SK-N-SH (cell line): ENCODE data around the gene FAM219A. TPM values are rescaled to one million over a fixed set of nuclear protein-coding genes. Genes with fewer than 3 reads are reported as not detected.

Experiments used
- CTCF ChIA-PET: fragments of 300-600, 350-600 bp; formaldehyde crosslinking; extraction: SDS; loops from one replicate; lab custom pipeline; 2021; lab: Yijun Ruan, JAX
- POLR2A ChIA-PET: fragments of 350-600 bp; sonication (Branson Sonifier 250); formaldehyde crosslinking; extraction: SDS; loops from one replicate; lab custom pipeline; 2020; ENCODE audit warnings: antibody characterized with exemption, inconsistent platforms; lab: Yijun Ruan, JAX
- DNase-seq: peaks from one replicate; pipeline ENCODE4 v3.0.0; 2012
- H2AFZ ChIP-seq: fragments of 200-600 bp; sonication (generic); 2 replicates; pipeline ENCODE4 v1.8.1; 2016; ENCODE audit warnings: antibody characterized with exemption, mild to moderate bottlenecking, low read depth
- H3F3A ChIP-seq: fragments of 200-600 bp; sonication (generic); replicated peaks from 2 replicates; pipeline ENCODE3; 2016; ENCODE audit warnings: antibody characterized with exemption, mild to moderate bottlenecking; ENCODE audit not compliant: insufficient read depth
- H3K27ac ChIP-seq, 2 experiments: fragments of 200-500 bp in 1 of 2; fragments of 200-600 bp in 1 of 2; sonication (Bioruptor generic) in 1 of 2; sonication (generic), shearing (Covaris generic) in 1 of 2; 2 replicates each; pipeline versions ENCODE4 v1.5.1 to v1.6.1; 2014 to 2016; ENCODE audit warnings: low read depth in 2 of 2, inconsistent platforms in 1 of 2, low read length in 1 of 2, mild to moderate bottlenecking in 1 of 2, mixed read lengths in 1 of 2
- H3K27me3 ChIP-seq: fragments of 200-600 bp; sonication (generic), shearing (Covaris generic); 2 replicates; pipeline ENCODE4 v1.6.1; 2016; ENCODE audit warnings: mixed run types; ENCODE audit not compliant: insufficient read depth
- H3K36me3 ChIP-seq, 2 experiments: fragments of 200-500 bp in 1 of 2; fragments of 200-600 bp in 1 of 2; sonication (Bioruptor generic) in 1 of 2; sonication (generic) in 1 of 2; replicated peaks in 1 of 2; 2 replicates each; pipeline versions ENCODE3 to v1.5.1; 2014 to 2016; ENCODE audit warnings: low read length in 1 of 2, mild to moderate bottlenecking in 1 of 2; ENCODE audit not compliant: insufficient read depth in 2 of 2, control insufficient read depth in 1 of 2
- H3K4me1 ChIP-seq, 2 experiments: fragments of 200-500 bp in 1 of 2; fragments of 200-600 bp in 1 of 2; sonication (Bioruptor generic) in 1 of 2; sonication (generic), shearing (Covaris generic) in 1 of 2; 2 replicates each; pipeline versions ENCODE4 v1.5.1 to v1.6.1; 2014 to 2016; ENCODE audit warnings: low read depth in 1 of 2, low read length in 1 of 2, mixed run types in 1 of 2; ENCODE audit not compliant: insufficient read depth in 2 of 2, control insufficient read depth in 1 of 2
- H3K4me2 ChIP-seq: fragments of 200-600 bp; sonication (generic), shearing (Covaris generic); 2 replicates; pipeline ENCODE4 v1.6.1; 2017; ENCODE audit warnings: mixed run types
- H3K4me3 ChIP-seq, 2 experiments: fragments of 200-500 bp in 1 of 2; fragments of 200-600 bp in 1 of 2; sonication (Bioruptor generic) in 1 of 2; sonication (generic), shearing (Covaris generic) in 1 of 2; 2 replicates each; pipeline versions ENCODE4 v1.5.1 to v1.8.1; 2014 to 2016; ENCODE audit warnings: low read depth in 2 of 2, inconsistent platforms in 1 of 2, low read length in 1 of 2, mild to moderate bottlenecking in 1 of 2, mixed read lengths in 1 of 2, moderate library complexity in 1 of 2
- H3K79me2 ChIP-seq: fragments of 200-600 bp; sonication (generic); 2 replicates; pipeline ENCODE4 v1.8.1; 2017; ENCODE audit warnings: mild to moderate bottlenecking; ENCODE audit not compliant: insufficient read depth
- H3K9ac ChIP-seq: fragments of 200-600 bp; sonication (generic); 2 replicates; pipeline ENCODE4 v1.6.1; 2017; ENCODE audit warnings: mixed run types
- H3K9me2 ChIP-seq: fragments of 200-600 bp; sonication (generic); 2 replicates; pipeline ENCODE4 v1.6.1; 2017; ENCODE audit warnings: mixed run types
- H3K9me3 ChIP-seq: fragments of 200-600 bp; sonication (generic); 2 replicates; pipeline ENCODE4 v1.6.1; 2017; ENCODE audit warnings: mixed run types, mild to moderate bottlenecking, moderate library complexity
- H4K20me1 ChIP-seq: fragments of 200-600 bp; sonication (generic); 2 replicates; pipeline ENCODE4 v1.6.1; 2017; ENCODE audit warnings: mild to moderate bottlenecking, mixed run types; ENCODE audit not compliant: insufficient read depth
- ELF1 ChIP-seq: IDR thresholded peaks from 2 replicates; pipeline ENCODE4 v1.4.0; 2012
- FOXJ3 ChIP-seq: sonication (generic); formaldehyde crosslinking; IDR thresholded peaks from 2 replicates; pipeline ENCODE4 v1.5.1; 2020; ENCODE audit warnings: mild to moderate bottlenecking, missing genetic modification reagents
- FOXM1 ChIP-seq: IDR thresholded peaks from 2 replicates; pipeline ENCODE4 v1.4.0; 2012; ENCODE audit warnings: low read depth, mild to moderate bottlenecking
- GABPA ChIP-seq: IDR thresholded peaks from 2 replicates; pipeline ENCODE4 v1.4.0; 2012; ENCODE audit warnings: low read depth, mild to moderate bottlenecking
- GATA2 ChIP-seq: sonication (generic); formaldehyde crosslinking; IDR thresholded peaks from 2 replicates; pipeline ENCODE4 v1.5.0; 2020; ENCODE audit warnings: mild to moderate bottlenecking, missing genetic modification reagents
- MAX ChIP-seq: IDR thresholded peaks from 2 replicates; pipeline ENCODE4 v1.4.0; 2012; ENCODE audit warnings: low read depth
- MEF2A ChIP-seq: IDR thresholded peaks from 2 replicates; pipeline ENCODE4 v1.4.0; 2012; ENCODE audit warnings: low read depth, borderline replicate concordance
- RAD21 ChIP-seq: IDR thresholded peaks from 2 replicates; pipeline ENCODE4 v1.6.1; 2012; ENCODE audit warnings: mild to moderate bottlenecking, low read length
- RCOR1 ChIP-seq: fragments of 150-350 bp; IDR thresholded peaks from 2 replicates; pipeline ENCODE4 v1.6.1; 2017; ENCODE audit warnings: antibody characterized with exemption, low read length
- REST ChIP-seq: IDR thresholded peaks from 2 replicates; pipeline ENCODE4 v1.6.1; 2012; ENCODE audit warnings: mild to moderate bottlenecking, low read depth, low read length, moderate library complexity
- SIN3A ChIP-seq: IDR thresholded peaks from 2 replicates; pipeline ENCODE4 v1.6.1; 2012; ENCODE audit warnings: low read depth, mild to moderate bottlenecking, low read length, moderate library complexity, borderline replicate concordance
- SMC3 ChIP-seq: IDR thresholded peaks from 2 replicates; pipeline ENCODE4 v1.6.1; 2012; ENCODE audit warnings: low read depth, low read length, improper control_type of control experiment
- TAF1 ChIP-seq: IDR thresholded peaks from 2 replicates; pipeline ENCODE4 v1.6.1; 2012; ENCODE audit warnings: low read depth, mild to moderate bottlenecking, low read length, moderate library complexity, borderline replicate concordance
- TCF12 ChIP-seq: IDR thresholded peaks from 2 replicates; pipeline ENCODE4 v1.4.0; 2012
- USF1 ChIP-seq: IDR thresholded peaks from 2 replicates; pipeline ENCODE4 v1.4.0; 2012; ENCODE audit warnings: low read depth, borderline replicate concordance
- WGBS: methylation state at CpG from one replicate; pipeline ENCODE4 v1.1.6; 2017; ENCODE audit warnings: low lambda C conversion rate; 5-methylcytosine and 5-hydroxymethylcytosine counted together
- polyA plus RNA-seq, 3 experiments: library from polyadenylated mRNA; depleted of rRNA; stranded (reverse); fragments of >200 nt; gene quantifications; 2 replicates each; pipeline ENCODE4 v1.2.3, GENCODE V29; 2012
- TF ChIP-seq, protein P1 (sequence below): fragments of 150-350 bp; IDR thresholded peaks from 2 replicates; pipeline ENCODE4 v1.6.1; 2017; ENCODE audit warnings: antibody characterized with exemption, low read length, low read depth, borderline replicate concordance
- TF ChIP-seq, protein P2 (sequence below): fragments of 200-600 bp; sonication (generic); IDR thresholded peaks from 2 replicates; pipeline ENCODE4 v1.6.1; 2017; ENCODE audit warnings: antibody characterized with exemption, mild to moderate bottlenecking, moderate library complexity

FAM219A gene
- polyA plus RNA-seq, 1 of the 3 experiments (the other 2 are of a cell fraction): 15.7 TPM

- WGBS: 64% methylated on average over 4 of the region's 4 CpGs
- Histone ChIP-seq H3K36me3 (no peaks in the 10 kb centered on the region), H3K27ac (peak overlapping the region in 1 of 2 experiments; percentile 81; a peak in 2 of 4 replicates), H3K9ac (no peak overlapping the region), H3K4me3 (no peak overlapping the region), H3K79me2 (no peaks in the 10 kb centered on the region), H2AFZ (no peak overlapping the region)
- TF ChIP-seq FOXJ3: 0 out of 2 replicates have a peak, but pooled peaks have one; percentile 20
- no peak for TF ChIP-seq MEF2A
- peak; percentile 84 for TF ChIP-seq GATA2 (CRISPR knock-in tag)
- peak; percentile 22; the same call in 1 of the 2 replicates for TF ChIP-seq RCOR1
- TF ChIP-seq, all 33 proteins: peak for 3
- Histone ChIP-seq H3F3A (no peaks in the 10 kb centered on the region), H3K4me1 (peaks cover 0 to 32% of the 10 kb centered on the region in 2 experiments; a peak in 1 of 4 replicates), H4K20me1 (peaks cover 42% of the 10 kb centered on the region), H3K27me3 (no peaks in the 10 kb centered on the region), H3K9me2 (no peaks in the 10 kb centered on the region), H3K9me3 (no peaks in the 10 kb centered on the region), H3K4me2 (no peak overlapping the region)
- ChIA-PET POLR2A (interaction anchor here (0.9 kb wide), 1 partner anchor 11 kb away, joined by 3 read pairs; no protein-coding TSS in a partner anchor), CTCF (interaction anchor here (1.0 to 5.3 kb wide), 6 partner anchors 9 to 81 kb away, joined by 3 to 35 read pairs (median 5); no protein-coding TSS in a partner anchor)
- DNase-seq: peak; percentile 50
Measured at GRCh38 chr9:34419716-34420504, 38.5 kb downstream of the FAM219A start.

DNA sequence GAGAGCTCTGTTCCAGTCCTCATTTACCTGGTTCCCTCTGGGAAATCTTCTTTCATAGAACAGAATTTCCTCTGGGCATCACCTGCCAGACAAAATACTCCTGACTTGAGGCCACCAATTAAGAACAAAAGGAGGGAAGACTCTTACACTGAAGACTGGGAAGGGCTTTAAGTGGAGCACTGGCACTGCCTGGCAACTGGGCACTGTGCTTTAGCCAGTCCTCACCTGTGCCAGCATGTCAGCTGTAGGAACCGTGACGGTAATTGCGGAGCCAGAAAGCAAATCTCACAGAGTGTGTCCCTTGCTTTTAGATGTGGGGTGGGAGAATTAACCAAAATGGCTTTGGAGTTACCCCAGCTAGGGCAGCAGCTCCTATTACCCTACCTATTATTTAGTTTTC lies 40.6 kb downstream of the FAM219A start:
- Histone ChIP-seq H3K79me2 (no peaks in the 10 kb centered on the region), H3K4me1 (peaks cover 0 to 33% of the 10 kb centered on the region in 2 experiments; a peak in 1 of 4 replicates), H3K9me3 (no peaks in the 10 kb centered on the region), H3K4me2 (no peak overlapping the region), H3K9ac (no peak overlapping the region), H4K20me1 (peaks cover 52% of the 10 kb centered on the region), H3K9me2 (no peaks in the 10 kb centered on the region), H3K27ac (no peak overlapping the region), H2AFZ (no peak overlapping the region), H3K4me3 (no peak overlapping the region), H3F3A (no peaks in the 10 kb centered on the region), H3K27me3 (no peaks in the 10 kb centered on the region), H3K36me3 (no peaks in the 10 kb centered on the region)
- POLR2A ChIA-PET: no interaction called here
- TF ChIP-seq FOXM1 (no peak), RAD21 (no peak), TAF1 (no peak), USF1 (no peak), REST (no peak), SMC3 (no peak), SIN3A (no peak), MAX (no peak), GABPA (no peak), ELF1 (no peak), TCF12 (no peak)
- TF ChIP-seq, protein P1, sequence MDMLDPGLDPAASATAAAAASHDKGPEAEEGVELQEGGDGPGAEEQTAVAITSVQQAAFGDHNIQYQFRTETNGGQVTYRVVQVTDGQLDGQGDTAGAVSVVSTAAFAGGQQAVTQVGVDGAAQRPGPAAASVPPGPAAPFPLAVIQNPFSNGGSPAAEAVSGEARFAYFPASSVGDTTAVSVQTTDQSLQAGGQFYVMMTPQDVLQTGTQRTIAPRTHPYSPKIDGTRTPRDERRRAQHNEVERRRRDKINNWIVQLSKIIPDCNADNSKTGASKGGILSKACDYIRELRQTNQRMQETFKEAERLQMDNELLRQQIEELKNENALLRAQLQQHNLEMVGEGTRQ: no peak
- TF ChIP-seq, protein P2, sequence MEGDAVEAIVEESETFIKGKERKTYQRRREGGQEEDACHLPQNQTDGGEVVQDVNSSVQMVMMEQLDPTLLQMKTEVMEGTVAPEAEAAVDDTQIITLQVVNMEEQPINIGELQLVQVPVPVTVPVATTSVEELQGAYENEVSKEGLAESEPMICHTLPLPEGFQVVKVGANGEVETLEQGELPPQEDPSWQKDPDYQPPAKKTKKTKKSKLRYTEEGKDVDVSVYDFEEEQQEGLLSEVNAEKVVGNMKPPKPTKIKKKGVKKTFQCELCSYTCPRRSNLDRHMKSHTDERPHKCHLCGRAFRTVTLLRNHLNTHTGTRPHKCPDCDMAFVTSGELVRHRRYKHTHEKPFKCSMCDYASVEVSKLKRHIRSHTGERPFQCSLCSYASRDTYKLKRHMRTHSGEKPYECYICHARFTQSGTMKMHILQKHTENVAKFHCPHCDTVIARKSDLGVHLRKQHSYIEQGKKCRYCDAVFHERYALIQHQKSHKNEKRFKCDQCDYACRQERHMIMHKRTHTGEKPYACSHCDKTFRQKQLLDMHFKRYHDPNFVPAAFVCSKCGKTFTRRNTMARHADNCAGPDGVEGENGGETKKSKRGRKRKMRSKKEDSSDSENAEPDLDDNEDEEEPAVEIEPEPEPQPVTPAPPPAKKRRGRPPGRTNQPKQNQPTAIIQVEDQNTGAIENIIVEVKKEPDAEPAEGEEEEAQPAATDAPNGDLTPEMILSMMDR: no peak
- 97% methylated on average over 3 of the region's 3 CpGs for WGBS
- CTCF ChIA-PET: interaction anchor here (1.1 to 7.5 kb wide), 6 partner anchors 9 to 216 kb away, joined by 3 to 59 read pairs (median 6); no protein-coding TSS in a partner anchor
- no peak for DNase-seq
